PC-3 (cell line): ENCODE data around the gene USP53.

Experiments
- EZH2phosphoT487 ChIP-seq: fragments of 300-600 bp; sonication (generic); IDR thresholded peaks from 2 replicates; pipeline ENCODE4 v1.6.1; 2018; ENCODE audit warnings: mild to moderate bottlenecking, antibody characterized with exemption, low read length, borderline replicate concordance
- TF ChIP-seq, protein P1 (sequence below): fragments of 300-600 bp; sonication (generic); conservative IDR thresholded peaks from 2 replicates; pipeline ENCODE4 v1.5.1; 2017; ENCODE audit warnings: antibody characterized with exemption, low read depth, mild to moderate bottlenecking, low read length

GRCh38 chr4:119205690-119206089 is 6.8 kb upstream of the USP53 start:
- TF ChIP-seq, protein P1, sequence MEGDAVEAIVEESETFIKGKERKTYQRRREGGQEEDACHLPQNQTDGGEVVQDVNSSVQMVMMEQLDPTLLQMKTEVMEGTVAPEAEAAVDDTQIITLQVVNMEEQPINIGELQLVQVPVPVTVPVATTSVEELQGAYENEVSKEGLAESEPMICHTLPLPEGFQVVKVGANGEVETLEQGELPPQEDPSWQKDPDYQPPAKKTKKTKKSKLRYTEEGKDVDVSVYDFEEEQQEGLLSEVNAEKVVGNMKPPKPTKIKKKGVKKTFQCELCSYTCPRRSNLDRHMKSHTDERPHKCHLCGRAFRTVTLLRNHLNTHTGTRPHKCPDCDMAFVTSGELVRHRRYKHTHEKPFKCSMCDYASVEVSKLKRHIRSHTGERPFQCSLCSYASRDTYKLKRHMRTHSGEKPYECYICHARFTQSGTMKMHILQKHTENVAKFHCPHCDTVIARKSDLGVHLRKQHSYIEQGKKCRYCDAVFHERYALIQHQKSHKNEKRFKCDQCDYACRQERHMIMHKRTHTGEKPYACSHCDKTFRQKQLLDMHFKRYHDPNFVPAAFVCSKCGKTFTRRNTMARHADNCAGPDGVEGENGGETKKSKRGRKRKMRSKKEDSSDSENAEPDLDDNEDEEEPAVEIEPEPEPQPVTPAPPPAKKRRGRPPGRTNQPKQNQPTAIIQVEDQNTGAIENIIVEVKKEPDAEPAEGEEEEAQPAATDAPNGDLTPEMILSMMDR, result no peak
- no peak for TF ChIP-seq EZH2phosphoT487
